Activated CD8-positive, alpha-beta memory T cell treated with anti-CD3 and anti-CD28 coated beads, Interleukin-2, amount 50 U/mL, for 24 hours (primary cell): ENCODE measurements around the gene COL26A1.
"Not testable (repeated sequence)": the region's sequence is repeated elsewhere in the genome, so short reads cannot be mapped to it uniquely, and the experiment has no call there.

ENCODE experiments used
- DNase-seq: peaks from one replicate; pipeline ENCODE4 v3.0.0-alpha.2; 2020; ENCODE audit errors: extremely low read depth

COL26A1 gene

DNA sequence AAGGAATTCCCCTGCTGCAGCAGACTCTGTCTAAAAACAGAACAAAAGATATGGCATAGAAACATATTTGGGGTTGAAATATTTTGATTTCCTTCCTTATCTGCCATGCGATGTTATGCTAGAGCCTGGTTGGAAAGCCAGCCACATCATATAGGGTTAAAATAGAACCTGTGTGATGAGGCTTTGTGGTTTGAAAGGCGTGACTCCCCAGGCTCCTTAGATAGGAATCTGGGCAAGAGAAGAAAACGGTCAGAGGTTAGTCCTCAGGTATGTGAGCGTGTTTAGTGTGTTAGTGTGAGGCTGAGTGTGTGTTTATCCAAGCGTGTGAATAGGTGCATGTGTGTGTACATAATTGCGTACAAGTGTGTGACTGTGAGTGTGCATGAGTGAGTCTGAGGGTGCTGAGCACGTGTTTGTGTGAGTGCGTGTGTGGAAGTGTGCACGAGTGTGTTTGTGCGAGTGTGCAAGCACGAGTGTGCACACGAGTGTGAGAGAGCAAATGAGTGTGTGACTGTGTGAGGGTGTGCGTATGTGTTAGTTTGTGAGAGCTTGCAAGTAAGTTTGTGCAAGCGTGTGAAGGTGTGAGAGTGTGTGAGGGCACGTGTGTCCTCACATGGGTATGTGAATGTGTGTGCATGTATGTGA, 79.9 kb downstream of the COL26A1 start:
- DNase-seq = no peak

GRCh38 chr7:101450064-101450463, 87.4 kb downstream of the COL26A1 start:
- no peak for DNase-seq

- DNase-seq = no peak
Measured at GRCh38 chr7:101453617-101454016, 90.9 kb downstream of the COL26A1 start.

DNA sequence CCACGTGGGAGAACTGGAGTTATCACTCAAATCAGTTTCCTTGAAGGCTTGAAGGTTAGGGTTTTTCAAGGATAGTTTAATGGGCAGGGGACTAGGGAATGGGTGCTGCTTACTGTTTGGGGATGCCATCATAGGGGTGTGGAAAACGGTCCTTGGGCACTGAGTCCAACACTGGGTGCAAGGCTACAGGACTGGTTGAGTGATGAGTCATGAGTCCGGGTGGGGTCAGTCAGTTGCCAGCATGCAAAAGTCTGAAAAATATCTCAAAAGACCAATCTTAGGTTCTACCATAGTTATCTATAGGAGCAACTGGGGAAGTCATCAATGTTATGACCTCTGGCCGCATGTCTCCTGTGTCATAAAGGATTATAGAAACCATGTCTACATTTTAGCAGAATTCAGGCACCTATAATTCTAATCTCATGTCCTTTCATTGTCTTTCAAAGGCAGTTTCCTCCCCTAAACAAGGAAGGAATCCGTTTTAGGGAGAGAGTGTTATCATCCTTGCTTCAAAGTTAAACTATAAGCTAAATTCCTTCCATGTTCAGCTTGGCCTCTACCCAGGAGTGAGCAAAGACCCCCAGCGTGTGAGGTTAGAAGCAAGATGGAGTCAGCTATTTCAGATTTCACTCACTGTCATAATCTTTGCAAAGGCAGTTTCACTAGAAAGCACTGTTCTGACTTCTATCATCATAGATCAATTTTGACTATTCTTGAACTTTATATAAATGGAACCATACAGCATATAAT, 94.5 kb downstream of the COL26A1 start:
- no peak for DNase-seq

DNA sequence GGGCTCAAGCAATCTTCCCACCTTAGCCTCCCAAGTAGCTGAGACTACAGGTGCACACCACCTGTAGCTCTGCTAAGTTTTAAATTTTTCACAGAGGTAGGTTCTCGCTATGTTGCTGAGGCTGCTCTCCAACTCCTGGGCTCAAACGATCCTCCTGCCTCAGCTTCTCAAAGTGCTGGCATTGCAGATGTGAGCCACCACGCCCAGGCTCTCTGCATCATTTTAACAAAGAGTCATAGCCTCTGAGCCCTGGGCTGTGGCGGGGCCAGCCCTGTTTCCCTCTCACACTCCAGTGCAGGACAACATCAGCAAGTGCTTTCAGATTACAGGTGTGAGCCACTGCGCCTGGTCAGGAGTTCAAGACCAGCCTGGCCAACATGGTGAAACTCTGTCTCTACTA, 102.5 kb downstream of the COL26A1 start:
- DNase-seq = no peak

DNA sequence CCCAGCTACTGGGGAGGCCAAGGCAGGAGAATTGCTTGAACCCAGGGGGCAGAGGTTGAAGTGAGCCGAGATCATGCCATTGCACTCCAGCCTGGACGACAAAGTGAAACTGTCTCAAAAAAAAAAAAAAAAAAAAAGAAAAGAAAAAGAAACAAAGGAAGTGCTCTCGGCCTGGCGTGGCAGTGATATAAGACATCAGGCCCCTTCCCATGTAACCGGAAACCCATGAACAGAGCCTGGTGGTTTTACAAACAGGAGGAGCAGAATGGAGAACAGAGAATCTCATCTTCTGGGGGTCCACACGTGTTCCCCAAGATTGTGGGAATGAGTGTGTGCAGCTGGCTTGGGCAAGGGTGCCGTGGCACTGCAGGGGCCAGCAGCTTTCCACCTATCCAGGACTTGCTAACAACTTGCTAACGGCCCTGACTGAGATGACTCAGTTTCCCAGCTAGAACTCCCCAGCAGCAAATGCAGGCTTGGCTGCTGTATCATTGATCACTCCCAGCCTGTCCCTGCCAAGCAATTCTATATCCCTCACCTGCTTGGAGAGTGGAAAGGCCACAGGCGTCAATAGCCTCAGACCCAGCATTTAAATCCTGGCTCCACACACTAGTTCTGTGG, 103.0 kb downstream of the COL26A1 start:
- DNase-seq = no peak

DNA sequence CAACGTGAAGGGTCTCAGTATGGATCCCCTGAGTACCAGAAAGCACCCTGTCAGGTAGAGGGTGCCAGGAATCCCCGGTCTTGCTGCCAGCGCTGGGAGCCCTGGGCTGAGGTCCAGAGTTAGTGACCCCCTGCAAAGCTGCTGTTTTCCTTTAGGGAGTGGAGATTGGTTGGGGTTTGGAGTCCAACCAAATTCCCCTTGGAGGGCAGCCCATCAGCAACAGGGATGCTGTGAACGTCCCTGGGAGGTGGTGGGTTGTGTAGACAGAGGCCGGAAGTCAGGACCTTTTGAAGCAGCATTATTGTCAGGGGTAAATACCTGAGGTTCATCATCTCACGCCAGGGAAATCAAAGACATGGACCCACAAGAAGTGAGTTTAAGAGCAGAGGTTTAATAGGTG, 104.2 kb downstream of the COL26A1 start:
- no peak for DNase-seq

DNA sequence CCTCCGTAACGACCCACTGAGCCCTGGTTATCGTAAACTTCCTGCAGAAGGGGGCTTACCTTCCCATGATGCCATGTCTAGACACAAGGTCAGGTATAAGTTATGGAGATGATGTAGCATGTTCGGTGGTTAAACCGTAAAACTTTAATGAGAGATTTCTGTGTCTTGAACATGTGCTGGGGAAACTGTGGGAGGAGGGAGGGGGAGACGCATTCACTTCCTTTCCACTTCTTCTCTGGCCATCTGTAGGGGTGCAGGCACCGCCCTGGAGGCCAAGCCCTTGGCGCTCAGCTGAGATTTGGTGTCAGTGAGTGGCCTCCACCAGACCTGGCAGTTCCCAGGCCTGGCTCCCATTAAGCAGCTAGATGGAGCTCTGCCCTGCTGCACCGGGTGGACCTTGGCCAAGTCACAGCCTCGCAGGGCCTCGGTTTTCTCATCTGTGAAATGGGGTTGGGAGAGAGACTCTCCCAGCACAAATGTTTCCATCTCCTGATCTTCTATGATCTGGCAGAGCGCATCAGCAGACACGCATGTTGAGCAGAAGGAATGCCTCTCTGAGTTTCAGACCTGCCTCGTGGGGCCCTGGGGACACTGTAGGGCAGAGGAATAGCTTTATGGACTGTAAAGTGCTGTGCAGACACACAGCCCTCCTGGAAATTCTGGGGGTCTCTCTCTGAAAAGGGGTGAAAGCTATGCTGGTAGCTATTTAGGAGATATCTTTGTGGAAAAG, 106.0 kb downstream of the COL26A1 start:
- DNase-seq = no peak

DNA sequence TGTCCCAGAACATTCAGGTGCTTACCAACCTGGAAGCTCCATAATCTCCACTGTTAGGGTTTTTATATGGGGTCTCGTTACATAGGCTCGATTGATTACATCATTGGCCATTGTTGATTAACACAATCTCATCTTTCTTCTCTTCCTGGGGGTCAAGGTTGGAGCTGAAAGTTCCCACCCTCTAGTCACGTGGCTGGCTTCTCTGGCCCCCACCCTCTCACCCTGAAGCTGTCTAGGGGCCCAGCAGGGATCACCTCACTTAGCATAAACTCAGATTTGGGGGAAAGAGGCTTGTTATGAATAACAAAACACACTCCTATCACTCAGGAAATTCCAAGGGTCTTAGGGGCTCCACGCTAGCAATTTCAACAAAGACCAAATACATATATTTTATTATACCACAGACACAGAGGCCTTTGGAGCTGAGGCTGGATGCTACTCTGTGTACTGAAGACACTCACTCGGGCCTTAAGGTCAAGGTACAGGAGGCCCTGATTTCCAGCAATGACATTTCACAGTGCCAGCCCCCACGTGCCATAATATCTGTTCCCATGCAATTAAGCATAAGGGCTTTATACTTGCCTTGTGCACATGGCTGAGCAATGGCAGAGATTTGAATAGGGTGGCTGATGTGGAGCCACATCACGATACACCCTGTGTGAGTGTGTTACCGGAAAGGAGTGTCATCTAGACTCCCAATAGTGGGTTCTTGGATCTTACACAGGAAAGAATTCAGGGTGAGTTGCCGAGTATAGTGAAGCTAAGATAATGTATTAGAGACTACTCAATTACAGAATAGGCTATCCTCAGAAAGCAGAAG, 108.2 kb downstream of the COL26A1 start:
- DNase-seq = no peak

DNA sequence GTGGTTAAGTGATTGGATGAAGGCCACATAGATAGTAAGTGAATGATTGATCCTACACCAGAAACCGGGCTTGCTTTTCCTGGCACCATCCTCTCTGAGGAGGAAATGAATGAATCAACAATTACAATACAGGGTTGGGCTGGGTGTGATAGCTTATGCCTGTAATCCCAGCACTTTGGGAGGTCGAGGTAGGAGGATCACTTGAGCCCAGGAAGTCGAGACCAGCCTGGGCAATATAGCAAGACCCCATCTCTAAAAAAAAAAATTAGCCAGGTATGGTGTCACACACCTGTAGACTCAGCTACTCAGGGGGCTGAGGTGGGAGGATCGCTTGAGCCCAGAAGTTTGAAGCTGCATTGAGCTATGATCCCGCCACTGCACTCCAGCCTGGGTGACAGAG, 111.5 kb downstream of the COL26A1 start:
- DNase-seq = no peak

- DNase-seq = not testable (repeated sequence)
Measured at GRCh38 chr7:101475691-101476090, 113.0 kb downstream of the COL26A1 start.

DNA sequence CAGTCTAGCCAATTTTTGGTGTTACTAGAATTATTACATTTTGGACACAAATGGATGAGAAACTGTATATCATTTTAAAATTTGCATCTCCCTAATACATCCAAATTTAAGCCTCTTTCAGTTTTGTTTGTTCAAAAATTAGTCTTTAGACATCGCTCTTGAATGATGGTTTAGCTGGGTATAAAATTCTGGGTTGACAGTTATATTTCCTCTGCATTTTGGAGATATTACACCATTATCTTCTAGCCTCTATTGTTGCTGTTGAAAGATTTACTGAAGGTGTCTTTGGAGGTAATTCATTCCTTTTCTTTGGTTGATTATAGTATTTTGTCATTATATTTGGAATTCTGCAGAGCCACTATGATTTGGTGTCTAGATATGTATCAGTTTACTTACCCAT, 116.5 kb downstream of the COL26A1 start:
- no peak for DNase-seq

DNA sequence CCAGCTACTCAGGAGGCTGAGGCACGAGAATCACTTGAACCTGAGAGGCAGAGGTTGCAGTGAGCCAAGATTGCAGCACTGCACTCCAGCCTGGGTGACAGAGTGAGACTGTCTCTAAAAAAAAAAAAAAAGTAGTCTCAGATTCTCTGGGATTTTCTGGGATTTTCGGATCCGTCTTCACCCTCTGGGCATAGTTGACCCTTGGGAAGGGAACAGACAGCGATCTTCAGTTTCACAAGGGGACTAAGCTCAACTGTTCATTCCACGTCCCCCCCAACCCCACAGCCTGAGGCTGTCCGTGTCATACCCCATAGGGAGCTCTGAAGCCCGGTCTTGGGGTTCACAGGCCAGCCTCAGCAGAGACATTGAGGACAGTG, 123.4 kb downstream of the COL26A1 start:
- DNase-seq = not testable (repeated sequence)

GRCh38 chr7:101486433-101487104, 123.9 kb downstream of the COL26A1 start:
- DNase-seq = no peak

GRCh38 chr7:101487105-101487458, 124.4 kb downstream of the COL26A1 start:
- no peak for DNase-seq

DNA sequence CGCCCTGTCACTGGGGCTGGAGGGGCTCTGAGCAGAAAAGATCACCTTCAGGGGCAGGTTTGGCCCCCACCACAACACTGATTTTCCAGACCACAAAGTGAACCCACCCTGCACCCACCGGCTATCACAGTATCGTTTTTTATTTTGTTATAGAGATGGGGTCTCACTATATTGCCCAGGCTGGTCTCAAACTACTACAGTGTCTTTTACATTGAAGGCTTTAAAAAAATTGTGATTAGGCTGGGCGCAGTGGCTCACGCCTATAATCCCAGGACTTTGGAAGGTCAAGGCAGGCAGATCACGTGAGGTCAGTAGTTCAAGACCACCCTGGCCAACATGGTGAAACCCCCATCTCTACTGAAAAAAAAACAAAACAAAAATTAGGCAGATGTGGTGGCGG, 125.1 kb downstream of the COL26A1 start:
- no peak for DNase-seq

- no peak for DNase-seq
Measured at GRCh38 chr7:101488826-101489572, 126.3 kb downstream of the COL26A1 start.

- DNase-seq = not testable (repeated sequence)
Measured at GRCh38 chr7:101490439-101490838, 127.8 kb downstream of the COL26A1 start.

DNA sequence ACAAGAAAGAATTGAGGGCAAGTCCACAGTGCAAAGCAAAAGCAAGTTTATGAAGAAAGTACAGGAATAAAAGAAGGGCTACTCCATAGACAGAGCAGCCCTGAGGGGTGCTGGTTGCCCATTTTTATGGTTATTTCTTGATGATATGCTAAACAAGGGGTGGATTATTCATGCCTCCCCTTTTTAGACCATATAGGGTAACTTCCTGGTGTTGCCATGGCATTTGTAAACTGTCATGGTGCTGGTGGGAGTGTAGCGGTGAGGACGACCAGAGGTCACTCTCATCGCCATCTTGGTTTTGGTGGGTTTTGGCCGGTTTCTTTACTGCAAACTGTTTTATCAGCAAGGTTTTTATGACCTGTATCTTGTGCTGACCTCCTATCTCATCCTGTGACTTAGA, 128.8 kb downstream of the COL26A1 start:
- DNase-seq = not testable (repeated sequence)

- no peak for DNase-seq
Measured at GRCh38 chr7:101494602-101495329, 132.1 kb downstream of the COL26A1 start.
